CD1c-positive myeloid dendritic cell (primary cell): ENCODE data around the gene CPO.
A peak's percentile ranks its signal among the peaks of the same experiment; 100 is the strongest.
"Not testable (repeated sequence)": the region's sequence is repeated elsewhere in the genome, so short reads cannot be mapped to it uniquely, and the experiment has no call there.

Experiments
- DNase-seq: peaks from one replicate; pipeline ENCODE4 v3.0.0-alpha.2; 2016; ENCODE audit errors: extremely low spot score

The CPO gene, protein sequence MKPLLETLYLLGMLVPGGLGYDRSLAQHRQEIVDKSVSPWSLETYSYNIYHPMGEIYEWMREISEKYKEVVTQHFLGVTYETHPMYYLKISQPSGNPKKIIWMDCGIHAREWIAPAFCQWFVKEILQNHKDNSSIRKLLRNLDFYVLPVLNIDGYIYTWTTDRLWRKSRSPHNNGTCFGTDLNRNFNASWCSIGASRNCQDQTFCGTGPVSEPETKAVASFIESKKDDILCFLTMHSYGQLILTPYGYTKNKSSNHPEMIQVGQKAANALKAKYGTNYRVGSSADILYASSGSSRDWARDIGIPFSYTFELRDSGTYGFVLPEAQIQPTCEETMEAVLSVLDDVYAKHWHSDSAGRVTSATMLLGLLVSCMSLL

DNA sequence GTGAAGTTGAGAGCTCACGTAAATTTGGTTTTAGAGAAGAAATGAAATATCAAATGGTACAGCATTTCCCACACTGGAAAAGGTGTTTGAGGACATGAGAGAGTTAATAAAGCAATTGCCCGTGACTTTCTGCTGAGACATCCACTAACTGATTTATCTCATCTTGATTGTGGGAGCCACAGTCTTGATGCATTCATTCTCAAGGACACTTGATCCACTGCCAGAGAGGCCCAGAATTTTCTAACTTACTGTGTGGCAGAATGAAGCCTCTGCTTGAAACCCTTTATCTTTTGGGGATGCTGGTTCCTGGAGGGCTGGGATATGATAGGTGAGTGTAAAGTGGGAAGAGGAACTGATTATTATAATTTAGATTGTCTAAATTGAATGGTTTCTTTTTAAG is at the start of gene CPO:
Gene CPO (plus strand): TSS at position 179 of the 400 bp plus-strand sequence. CDS start 82 bp downstream, at position 261.
- DNase-seq, result no peak

GRCh38 chr2:206890179-206890578 is 49.1 kb upstream of the CPO start:
- no peak for DNase-seq

DNA sequence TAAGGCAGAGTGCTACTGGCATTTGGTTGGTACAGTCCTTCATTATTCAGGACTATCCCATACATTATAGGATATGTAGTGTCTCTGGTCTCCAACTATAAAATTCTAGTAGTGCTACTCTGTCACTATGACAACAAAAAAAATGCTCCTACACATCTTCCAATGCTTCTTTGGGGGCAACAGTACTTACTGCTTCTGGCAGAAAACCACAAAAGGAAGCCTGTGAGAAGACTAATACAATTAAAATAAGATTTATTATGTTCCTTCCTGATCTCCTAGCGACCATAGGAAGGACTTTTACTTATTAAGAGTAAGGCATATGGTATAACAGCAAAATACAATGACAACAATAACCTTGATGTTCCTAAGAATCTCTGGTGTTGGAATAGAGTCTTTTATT is 48.4 kb upstream of the CPO start:
- DNase-seq, result no peak

GRCh38 chr2:206915121-206915520 is 24.2 kb upstream of the CPO start:
- peak; percentile 45 for DNase-seq

DNA sequence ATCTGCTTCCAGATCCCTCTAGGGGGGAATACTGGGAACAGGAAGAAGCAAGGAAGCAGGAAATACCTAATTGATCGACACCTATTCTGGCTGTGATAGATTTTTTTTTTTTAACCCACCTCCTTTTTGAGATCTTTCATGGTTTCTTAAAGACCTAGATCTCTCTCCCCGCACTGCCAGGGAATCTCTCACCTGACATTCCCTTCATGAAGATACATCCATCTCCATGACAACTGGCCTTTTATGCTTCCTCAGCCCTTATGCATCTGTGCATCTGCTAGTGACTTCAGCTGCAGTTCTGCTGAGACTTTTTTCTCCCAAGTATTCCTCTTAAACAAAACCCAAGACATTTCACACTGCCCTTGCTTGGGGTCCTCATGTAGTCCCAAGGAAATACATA is 21.1 kb upstream of the CPO start:
- DNase-seq, result no peak

DNA sequence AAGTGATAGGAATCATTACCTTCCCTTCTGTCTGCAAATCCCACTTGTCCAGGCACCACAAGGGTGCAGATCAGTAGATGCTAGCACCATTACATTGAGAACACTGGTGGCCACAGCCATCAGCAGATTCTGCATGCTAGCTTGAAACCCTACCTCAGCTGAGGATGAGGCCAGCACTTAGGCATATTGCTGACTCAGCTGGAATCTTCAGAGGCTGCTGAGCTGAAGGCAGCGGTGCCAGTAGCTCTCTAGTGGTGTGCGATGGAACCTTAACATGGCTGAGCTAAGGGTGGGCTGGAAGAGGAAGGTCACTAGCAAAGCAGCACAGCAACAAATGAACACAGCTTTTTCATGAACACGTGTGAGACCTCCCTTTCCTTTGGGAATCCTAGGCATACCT is 19.0 kb upstream of the CPO start:
- no peak for DNase-seq

DNA sequence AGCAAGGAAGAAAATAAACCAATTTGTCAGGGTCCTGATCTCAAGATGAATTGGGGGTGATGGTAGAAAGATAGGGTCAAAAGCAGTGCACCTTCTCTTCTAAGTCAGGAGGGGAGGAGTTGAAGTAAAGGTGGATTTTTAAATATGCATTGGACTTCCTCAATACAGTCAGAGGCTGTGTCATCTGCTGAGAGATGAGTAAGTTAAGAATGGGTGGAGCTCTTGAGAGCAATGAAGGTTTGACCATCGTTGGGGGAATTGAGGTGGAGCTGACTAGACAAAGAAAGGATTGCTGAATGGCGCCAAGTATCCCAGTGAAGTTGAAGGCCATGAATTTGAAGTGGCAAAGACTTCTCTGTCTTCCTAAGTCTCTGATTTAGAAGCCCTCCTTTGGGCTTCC is 18.4 kb upstream of the CPO start:
- no peak for DNase-seq

DNA sequence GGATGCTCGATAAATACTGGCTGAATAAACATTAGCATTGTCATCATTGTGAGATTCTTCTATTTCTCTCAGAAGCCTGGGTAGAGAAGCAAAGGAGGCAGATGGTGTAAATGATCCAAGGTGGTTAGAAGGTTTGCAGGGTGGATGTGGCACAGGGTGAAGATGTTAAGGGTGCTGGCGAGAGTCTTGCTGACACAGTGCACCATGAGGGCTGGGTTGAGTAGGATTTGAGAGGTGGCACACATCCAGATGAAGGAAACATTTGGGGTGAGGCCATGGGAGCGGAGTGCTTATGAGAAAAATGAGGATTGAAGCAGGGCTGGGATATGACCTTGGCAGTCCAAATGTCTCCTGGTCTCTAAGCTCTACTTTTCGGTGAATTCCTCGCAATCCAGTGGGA is 17.8 kb upstream of the CPO start:
- no peak for DNase-seq

DNA sequence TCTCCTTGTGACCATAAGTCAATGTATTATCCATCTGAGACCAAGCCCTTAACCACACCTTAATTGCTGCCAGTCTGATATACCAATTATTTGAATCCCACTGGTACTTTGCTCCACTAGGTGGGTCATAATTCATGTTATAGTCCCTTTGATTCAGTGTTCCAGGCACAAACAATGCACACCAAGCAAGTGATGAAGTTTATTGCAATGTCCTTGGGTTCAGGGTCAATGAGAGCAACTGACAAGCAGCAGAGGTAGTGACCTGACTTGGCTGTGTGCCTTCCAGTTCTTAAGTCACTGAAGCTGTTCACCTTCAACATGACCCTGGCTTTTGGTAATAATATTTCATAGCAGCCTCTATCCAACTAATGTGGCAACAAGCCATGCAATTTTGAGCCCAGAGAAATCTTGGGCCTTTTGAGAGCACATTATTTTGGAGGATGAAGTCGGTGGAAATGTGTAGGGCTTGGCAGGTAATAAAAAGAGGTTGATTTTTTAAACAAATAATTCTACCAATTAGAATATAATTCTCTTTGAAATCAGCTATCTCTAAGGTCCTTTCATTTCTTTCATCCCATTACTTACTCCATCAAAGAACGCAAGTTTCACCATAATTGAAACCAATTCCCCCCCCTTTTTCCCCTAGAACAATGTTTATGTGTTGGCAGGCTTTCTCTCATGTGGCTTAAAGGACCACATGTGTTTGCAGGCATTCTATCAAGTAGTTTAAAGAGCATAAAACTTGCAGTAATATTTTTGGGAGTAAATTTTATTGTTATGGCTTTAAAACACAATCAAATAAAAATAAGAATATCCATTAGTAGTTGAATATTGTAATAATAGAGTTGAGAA is 3.1 kb upstream of the CPO start:
- no peak for DNase-seq

DNA sequence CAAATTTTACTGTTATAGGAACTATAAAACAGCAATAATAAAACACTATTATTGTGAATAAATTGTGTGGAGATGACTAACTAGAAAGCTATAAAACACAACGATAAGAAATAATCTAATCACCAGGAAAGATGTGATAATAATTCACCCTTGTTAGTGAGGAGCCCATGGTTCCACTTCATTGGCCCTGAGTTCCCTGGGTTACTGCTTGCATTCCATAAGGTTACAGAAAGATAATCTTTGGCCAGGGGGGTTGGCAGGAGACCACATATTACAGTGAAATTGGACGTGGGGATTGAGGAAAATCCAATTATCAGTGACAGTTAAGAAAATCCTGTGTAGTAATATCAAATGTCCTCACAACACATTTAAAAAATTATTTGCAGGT is 2.5 kb upstream of the CPO start:
- DNase-seq, result no peak

DNA sequence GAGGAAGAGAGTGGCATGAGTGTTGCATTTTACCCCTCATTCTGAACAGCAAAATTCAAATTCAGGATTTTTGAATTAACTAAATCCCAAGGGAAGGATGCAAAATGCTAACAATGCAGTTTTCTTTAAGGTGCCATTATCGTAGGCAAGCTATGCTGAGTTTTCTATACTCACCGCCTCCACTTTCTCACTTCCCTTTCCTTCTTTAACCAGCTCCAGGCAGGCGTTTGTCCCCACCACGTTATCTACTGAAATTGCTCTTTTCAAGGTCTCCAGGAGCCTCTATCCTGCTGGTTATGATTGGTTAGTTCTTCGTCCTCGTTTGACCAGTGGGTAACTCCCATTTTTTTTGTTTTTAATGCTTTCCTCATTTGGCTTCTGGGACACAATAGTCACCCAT is 1.8 kb upstream of the CPO start:
- DNase-seq, result peak; percentile 77

DNA sequence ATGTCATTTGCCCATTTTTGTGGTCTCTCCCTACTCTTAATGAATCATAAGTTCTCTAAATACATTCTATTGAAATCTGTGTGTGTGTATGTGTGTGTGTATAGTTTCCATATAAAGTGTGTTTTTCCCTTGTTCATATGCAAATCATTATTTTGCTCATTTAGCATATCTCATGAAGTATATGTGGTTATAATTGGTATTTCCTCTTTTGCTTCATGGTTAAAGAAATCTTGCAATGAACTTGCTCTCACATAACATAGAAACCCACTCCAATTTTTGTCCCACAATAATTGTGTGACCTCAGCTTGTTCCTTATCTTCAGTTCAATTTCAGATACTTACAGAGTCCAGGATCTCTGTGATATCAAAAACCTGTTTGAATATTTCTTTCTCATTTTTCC is 1.2 kb downstream of the CPO start:
- DNase-seq, result peak; percentile 2

- no peak for DNase-seq
These were observed 3.5 kb downstream of the CPO start for GRCh38 chr2:206942592-206943478.

- not testable (repeated sequence) for DNase-seq
These were observed 14.1 kb downstream of the CPO start for GRCh38 chr2:206953404-206953803.

DNA sequence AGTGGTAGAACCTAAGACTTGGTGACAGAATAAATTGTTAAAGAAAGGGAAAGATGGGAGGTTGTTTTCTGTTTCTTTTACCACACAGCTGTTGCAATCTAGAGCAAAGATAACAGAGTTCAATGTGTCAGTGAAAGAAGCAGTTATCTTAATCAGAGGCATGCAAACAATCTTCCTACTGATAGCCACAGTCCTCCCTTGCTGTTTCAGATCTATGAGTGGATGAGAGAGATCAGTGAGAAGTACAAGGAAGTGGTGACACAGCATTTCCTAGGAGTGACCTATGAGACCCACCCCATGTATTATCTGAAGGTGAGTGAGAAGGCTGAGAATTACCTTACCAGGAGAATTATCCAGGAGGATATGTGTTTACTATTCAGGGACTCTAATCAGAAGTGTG is 15.9 kb downstream of the CPO start:
- DNase-seq, result no peak

DNA sequence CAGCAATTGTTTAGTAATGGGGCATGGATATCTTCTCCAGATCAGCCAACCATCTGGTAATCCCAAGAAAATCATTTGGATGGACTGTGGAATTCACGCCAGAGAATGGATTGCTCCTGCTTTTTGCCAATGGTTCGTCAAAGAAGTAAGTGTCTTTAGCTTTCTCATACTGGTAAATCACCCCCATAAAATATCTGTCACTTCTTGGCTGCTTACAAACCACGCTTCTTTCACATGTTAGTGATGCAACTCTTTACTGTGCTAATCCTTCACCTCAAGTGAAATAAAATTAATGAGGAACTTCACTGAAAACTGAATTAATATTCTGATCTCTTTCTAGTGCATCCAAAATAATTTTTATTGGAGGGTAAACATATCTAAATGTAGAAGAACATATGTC is 18.9 kb downstream of the CPO start:
- DNase-seq, result no peak

GRCh38 chr2:206962966-206963365 is 23.6 kb downstream of the CPO start:
- DNase-seq, result no peak

DNA sequence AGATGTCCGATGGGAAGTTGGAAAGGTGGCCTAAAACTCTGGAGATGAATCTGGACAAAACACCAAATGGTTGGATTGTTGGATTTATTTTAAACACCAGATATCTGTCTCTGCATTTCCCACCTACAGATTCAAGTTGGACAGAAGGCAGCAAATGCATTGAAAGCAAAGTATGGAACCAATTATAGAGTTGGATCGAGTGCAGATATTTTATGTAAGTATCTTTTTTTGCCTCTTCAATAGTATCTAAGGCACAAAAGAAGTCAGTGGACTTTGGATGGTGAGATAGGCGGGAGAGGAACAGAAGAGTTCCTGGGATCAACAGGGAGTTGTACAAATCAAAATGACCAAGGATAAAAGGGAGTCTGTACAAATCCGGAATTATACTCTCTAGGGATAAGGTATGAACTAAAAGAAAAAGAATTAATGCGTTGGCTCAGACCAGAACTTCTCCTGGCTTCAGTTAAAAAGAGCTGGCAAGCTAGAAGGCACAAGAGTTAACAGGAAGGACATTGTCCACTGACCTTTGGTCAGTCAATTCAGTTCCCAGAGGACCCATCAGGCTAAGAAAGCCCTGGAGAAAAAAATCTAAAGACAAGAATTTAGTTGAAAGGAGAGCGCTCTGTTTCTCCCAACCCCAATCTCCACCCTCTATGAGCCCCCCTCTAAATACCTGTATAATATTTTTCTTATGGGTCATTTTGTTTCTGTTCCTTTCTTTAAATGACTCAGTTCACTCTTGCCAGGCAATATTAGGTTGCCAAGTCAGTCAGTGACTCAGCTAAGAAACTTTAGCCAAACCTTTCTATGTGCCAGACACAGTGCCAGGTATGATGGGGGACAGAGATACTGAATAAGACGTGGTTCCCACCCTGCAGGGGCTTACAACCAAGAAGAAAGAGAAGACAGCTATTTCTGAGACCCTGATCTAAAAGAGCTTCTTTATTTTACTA is 29.1 kb downstream of the CPO start:
- no peak for DNase-seq

DNA sequence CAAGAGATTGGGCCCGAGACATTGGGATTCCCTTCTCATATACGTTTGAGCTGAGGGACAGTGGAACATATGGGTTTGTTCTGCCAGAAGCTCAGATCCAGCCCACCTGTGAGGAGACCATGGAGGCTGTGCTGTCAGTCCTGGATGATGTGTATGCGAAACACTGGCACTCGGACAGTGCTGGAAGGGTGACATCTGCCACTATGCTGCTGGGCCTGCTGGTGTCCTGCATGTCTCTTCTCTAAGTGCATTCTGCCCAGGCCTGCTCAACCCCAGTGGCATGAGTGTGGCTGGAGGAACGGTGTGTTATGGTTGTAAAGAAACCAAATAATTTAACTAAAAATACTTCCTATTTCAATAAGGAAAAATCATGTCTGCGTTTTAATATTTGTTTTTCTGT is 29.9 kb downstream of the CPO start:
- DNase-seq, result no peak

DNA sequence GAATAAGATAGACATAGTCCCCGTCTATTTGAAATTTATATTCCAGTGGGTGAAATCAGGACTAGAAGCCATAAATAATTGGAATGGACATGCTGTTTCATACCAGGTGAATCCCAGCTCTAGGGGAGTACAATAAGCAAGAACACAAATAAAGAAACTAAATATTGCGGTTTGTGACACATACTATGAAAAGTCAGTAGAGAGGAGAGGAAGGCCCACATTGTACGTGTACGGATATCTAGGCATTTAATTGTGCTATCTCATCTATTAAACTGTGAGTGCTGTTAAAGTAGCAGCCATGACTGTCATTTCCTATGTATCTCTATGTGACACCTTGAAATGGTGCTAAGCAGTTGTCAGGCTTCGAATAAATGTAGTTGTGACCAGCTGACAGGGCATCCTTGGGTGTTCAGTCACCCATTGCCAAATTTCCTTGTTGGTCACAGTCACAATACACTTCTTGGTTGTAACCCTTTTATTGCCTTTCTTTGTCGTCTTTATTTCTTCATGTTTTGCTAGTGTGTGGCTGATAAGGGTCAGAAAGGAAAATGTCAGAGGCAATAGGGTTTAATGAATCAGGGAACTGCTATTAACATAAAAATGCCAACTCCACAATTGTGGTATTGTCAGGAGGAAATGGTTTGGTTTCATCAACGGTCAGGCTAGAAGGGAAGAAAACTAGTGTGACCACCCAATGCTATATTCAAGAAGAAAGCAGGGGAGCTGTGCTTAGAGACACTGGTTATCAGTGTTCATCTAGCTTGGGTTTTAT is 31.5 kb downstream of the CPO start:
- no peak for DNase-seq
